Measurements from ENCODE around the gene TLR6.

DNA sequence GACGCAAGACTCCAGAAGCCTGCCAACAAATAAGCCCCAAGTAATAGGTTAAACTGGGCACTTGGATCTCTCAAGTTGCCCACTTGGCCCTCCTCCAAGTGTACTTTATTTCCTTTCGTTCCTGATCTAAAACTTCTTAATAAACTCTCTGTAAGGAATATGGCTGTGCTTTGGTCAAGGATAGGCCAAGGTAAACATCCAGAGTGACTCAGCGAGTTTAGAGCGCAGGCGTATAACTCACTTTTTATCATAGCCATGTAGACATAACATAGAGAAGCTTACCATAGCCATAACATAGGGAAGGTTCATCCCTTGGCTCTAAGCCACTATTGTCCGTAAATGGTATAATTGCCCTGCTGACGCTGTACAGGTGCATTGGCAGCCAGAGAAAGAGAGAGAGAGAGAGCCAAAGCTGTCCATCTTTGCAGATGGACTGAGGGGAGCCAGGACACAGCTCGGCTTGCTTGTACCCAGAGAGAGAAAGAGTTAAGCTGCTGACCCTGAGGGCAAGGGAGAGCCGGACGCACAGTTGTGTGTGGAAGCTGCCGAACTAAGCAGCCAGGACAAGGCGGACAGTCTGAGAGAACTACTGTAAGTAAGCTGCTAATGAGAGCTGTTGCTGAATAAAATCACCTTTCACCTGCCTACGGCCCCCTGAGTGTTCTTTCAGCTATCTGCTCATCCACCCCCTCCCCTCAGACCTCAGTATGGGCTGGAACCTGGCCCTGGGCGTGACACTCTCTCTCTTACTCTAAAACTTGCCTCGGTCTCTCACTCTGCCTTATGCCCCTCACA lies 53.9 kb downstream of the TLR6 start:
- TF ChIP-seq CTCF (IDR thresholded peaks at IDR 0.05): no peak
- no peak for TF ChIP-seq POLR2A (IDR thresholded peaks at IDR 0.05)

Measured in thyroid gland (tissue), 4 donors.